ENCODE measurements around the gene FLRT2. TPM values are rescaled to one million over a fixed set of nuclear protein-coding genes. Genes with fewer than 3 reads are reported as not detected.

The FLRT2 gene
- total and polyA plus RNA-seq, 2 donors (not counting 1 experiment from before 2014, with no cell fraction given): not detected

DNA sequence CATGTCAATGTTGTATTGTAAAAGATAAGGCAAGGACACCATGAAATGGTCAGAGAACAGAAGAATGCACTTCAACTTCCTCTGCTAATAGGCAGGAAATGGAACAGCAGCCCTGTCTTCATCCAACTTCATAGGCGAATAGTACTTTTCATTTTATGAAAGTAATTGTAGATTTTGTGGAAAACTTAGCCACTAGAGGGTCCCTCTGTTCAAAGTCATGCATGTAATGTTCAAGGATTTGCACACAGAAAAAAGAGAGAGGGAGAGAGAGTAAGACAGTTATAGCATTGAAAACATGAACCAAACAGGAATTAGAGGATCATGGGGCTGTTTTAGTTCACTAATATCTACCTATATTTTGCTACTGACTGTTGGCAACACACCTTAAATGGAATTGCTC is 172.2 kb downstream of the FLRT2 start:
- Mint-ChIP-seq H3K9me3 (ENCODE audit: insufficient read depth) (peaks cover 4% of the 10 kb centered on the region), H3K4me1 (no peaks in the 10 kb centered on the region), H3K27ac (no peak overlapping the region), H3K27me3 (no peaks in the 10 kb centered on the region), H3K4me3 (no peak overlapping the region)
- Histone ChIP-seq H3K9ac (ENCODE audit: low read length) (no peak overlapping the region), H3K4me3 (ENCODE audit: control extremely low read depth in 1 of 5, extremely low read depth in 1 of 5, insufficient read depth in 1 of 5, low read depth in 2 of 5, low read length in 4 of 5) (no peak overlapping the region), H4K20me1 (ENCODE audit: control insufficient read depth, insufficient read depth, low read length, poor library complexity, severe bottlenecking) (no peaks in the 10 kb centered on the region), H3K79me2 (ENCODE audit: control insufficient read depth, insufficient read depth, low read length) (no peaks in the 10 kb centered on the region), H3K27ac (ENCODE audit: low read length in 2 of 2) (no peak overlapping the region), H2AFZ (ENCODE audit: insufficient read depth, low read depth, low read length, poor library complexity, severe bottlenecking) (no peak overlapping the region), H3K9me3 (ENCODE audit: control extremely low read depth in 1 of 3, control insufficient read depth in 2 of 3, insufficient read depth in 1 of 3, low read length in 2 of 3) (no peaks in the 10 kb centered on the region), H3K4me1 (ENCODE audit: control insufficient read depth in 2 of 2, insufficient read depth in 2 of 2, low read length in 2 of 2) (no peaks in the 10 kb centered on the region), H3K4me2 (replicated peaks; ENCODE audit: low read depth, low read length, poor library complexity, severe bottlenecking) (no peak overlapping the region), H3K27me3 (replicated peaks in 1 of 4; ENCODE audit: control extremely low read depth in 1 of 4, control insufficient read depth in 3 of 4, insufficient read depth in 4 of 4, low read length in 3 of 4) (no peaks in the 10 kb centered on the region), H3K36me3 (replicated peaks in 1 of 2; ENCODE audit: control extremely low read depth in 1 of 2, control insufficient read depth in 1 of 2, extremely low read depth in 1 of 2, insufficient read depth in 2 of 2, low read length in 1 of 2) (no peaks in the 10 kb centered on the region)
- no peak for DNase-seq
- intact Hi-C loops (cut with micrococcal nuclease): no loop called here
- TF ChIP-seq, protein P1, sequence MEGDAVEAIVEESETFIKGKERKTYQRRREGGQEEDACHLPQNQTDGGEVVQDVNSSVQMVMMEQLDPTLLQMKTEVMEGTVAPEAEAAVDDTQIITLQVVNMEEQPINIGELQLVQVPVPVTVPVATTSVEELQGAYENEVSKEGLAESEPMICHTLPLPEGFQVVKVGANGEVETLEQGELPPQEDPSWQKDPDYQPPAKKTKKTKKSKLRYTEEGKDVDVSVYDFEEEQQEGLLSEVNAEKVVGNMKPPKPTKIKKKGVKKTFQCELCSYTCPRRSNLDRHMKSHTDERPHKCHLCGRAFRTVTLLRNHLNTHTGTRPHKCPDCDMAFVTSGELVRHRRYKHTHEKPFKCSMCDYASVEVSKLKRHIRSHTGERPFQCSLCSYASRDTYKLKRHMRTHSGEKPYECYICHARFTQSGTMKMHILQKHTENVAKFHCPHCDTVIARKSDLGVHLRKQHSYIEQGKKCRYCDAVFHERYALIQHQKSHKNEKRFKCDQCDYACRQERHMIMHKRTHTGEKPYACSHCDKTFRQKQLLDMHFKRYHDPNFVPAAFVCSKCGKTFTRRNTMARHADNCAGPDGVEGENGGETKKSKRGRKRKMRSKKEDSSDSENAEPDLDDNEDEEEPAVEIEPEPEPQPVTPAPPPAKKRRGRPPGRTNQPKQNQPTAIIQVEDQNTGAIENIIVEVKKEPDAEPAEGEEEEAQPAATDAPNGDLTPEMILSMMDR (IDR thresholded peaks at IDR 0.05): no peak
- TF ChIP-seq EZH2 (IDR thresholded peaks at IDR 0.05; ENCODE audit: borderline replicate concordance, insufficient read depth, low read depth, low read length, poor library complexity, severe bottlenecking): no peak
- CTCF ChIA-PET: no interaction called here
- no peak for ATAC-seq (ENCODE audit: low read depth)
- WGBS (ENCODE audit: insufficient coverage): no CpG with 5 or more reads among the region's 1 CpG
- POLR2A ChIA-PET: no interaction called here

DNA sequence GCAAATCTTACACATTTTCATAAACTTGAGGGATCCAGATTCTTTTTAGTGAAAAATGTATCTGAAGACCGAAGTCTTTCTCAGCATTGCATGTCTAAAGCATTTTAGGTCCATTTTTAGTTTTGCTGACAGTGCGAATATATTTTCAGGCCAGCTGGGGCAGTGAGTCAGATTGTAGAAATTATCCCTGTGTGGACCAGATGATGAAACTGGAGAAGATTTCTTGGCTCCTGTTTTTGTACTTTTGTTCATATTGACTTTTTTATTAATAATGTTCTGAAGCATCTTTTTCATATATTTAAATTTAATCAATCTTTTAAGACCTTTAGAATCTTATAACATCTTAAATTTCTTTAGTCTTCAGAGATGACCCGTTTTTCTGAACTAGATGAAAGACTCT is 173.1 kb downstream of the FLRT2 start:
- Histone ChIP-seq H3K9me3 (ENCODE audit: control extremely low read depth in 1 of 3, control insufficient read depth in 2 of 3, insufficient read depth in 1 of 3, low read length in 2 of 3) (no peaks in the 10 kb centered on the region), H3K27ac (ENCODE audit: low read length in 2 of 2) (no peak overlapping the region), H3K27me3 (replicated peaks in 1 of 4; ENCODE audit: control extremely low read depth in 1 of 4, control insufficient read depth in 3 of 4, insufficient read depth in 4 of 4, low read length in 3 of 4) (no peaks in the 10 kb centered on the region), H3K36me3 (replicated peaks in 1 of 2; ENCODE audit: control extremely low read depth in 1 of 2, control insufficient read depth in 1 of 2, extremely low read depth in 1 of 2, insufficient read depth in 2 of 2, low read length in 1 of 2) (no peaks in the 10 kb centered on the region), H3K4me1 (ENCODE audit: control insufficient read depth in 2 of 2, insufficient read depth in 2 of 2, low read length in 2 of 2) (no peaks in the 10 kb centered on the region), H3K79me2 (ENCODE audit: control insufficient read depth, insufficient read depth, low read length) (no peaks in the 10 kb centered on the region), H4K20me1 (ENCODE audit: control insufficient read depth, insufficient read depth, low read length, poor library complexity, severe bottlenecking) (no peaks in the 10 kb centered on the region), H3K4me3 (ENCODE audit: control extremely low read depth in 1 of 5, extremely low read depth in 1 of 5, insufficient read depth in 1 of 5, low read depth in 2 of 5, low read length in 4 of 5) (no peak overlapping the region), H3K4me2 (replicated peaks; ENCODE audit: low read depth, low read length, poor library complexity, severe bottlenecking) (no peak overlapping the region), H2AFZ (ENCODE audit: insufficient read depth, low read depth, low read length, poor library complexity, severe bottlenecking) (no peak overlapping the region), H3K9ac (ENCODE audit: low read length) (no peak overlapping the region)
- no peaks in the 10 kb centered on the region for H3K27me3 Mint-ChIP-seq
- ChIA-PET POLR2A (no interaction called here), CTCF (no interaction called here)
- TF ChIP-seq, protein P1 (IDR thresholded peaks at IDR 0.05): no peak
- no peak for TF ChIP-seq EZH2 (IDR thresholded peaks at IDR 0.05; ENCODE audit: borderline replicate concordance, insufficient read depth, low read depth, low read length, poor library complexity, severe bottlenecking)
- H3K4me1 Mint-ChIP-seq: no peaks in the 10 kb centered on the region
- DNase-seq (no peak), ATAC-seq (ENCODE audit: low read depth) (no peak)
- 70% methylated on average over 2 of the region's 3 CpGs for WGBS (ENCODE audit: insufficient coverage)
- no peak overlapping the region for H3K27ac Mint-ChIP-seq
- H3K4me3 Mint-ChIP-seq: no peak overlapping the region
- peaks cover 4% of the 10 kb centered on the region for H3K9me3 Mint-ChIP-seq (ENCODE audit: insufficient read depth)
- intact Hi-C loops (cut with micrococcal nuclease): no loop called here

Measured in B cell (primary cell).